Measurements from ENCODE around the gene PXN.
"Not testable (repeated sequence)": the region's sequence is repeated elsewhere in the genome, so short reads cannot be mapped to it uniquely, and the experiment has no call there.

The PXN gene

DNA sequence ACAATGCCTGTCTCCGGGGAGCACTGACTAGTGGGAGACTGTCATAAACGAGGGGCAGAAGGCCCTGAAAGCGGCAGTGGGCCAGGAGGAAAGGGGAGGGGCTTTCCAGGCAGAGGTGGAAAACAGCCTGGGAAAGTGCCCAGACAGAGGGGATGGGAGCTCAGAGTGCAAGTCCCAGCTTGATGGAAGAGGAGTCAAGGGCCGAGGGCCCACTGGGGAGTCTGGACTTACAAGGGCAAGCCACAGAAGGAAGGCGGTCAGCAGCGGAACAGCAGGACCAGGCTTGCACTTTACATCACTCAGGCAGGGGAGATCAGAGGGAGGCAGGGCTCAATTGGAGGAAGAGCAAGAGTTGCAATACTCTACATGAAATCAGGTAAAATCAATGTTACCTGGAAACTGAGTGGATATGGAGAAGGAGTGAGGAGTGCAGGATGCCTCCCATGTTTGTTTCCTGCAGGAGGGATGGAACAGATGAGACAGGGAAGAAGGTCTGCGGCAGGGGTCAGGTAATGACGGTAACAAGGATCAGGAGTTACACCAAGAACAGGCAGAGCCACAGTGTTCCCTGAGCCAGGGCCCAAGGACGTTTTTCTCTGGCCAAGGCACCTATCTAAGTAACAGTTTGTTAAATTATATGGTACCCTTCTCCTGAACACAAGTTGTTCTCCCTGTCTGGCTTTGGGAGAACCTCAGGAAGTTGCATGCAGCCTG lies 23.8 kb downstream of the PXN start:
- no peak for DNase-seq (ENCODE audit: low spot score)

DNA sequence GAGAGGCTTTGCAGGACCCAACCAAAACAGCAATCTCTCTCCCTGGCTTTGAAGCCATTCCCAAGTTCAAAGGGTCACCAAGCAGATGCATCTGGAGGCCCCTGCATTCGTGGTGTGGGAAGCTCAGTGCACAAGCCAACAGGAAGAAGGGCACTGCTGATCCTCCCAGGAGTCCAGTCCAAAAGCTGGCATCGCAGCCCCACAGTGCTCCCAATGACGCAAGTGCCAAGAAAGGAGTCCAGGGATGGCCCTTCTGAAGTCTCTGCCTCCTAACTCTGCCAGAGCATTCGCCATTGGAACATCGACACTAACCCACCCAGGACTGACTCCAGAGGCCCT lies 25.1 kb downstream of the PXN start:
- DNase-seq (ENCODE audit: low spot score), result no peak

DNA sequence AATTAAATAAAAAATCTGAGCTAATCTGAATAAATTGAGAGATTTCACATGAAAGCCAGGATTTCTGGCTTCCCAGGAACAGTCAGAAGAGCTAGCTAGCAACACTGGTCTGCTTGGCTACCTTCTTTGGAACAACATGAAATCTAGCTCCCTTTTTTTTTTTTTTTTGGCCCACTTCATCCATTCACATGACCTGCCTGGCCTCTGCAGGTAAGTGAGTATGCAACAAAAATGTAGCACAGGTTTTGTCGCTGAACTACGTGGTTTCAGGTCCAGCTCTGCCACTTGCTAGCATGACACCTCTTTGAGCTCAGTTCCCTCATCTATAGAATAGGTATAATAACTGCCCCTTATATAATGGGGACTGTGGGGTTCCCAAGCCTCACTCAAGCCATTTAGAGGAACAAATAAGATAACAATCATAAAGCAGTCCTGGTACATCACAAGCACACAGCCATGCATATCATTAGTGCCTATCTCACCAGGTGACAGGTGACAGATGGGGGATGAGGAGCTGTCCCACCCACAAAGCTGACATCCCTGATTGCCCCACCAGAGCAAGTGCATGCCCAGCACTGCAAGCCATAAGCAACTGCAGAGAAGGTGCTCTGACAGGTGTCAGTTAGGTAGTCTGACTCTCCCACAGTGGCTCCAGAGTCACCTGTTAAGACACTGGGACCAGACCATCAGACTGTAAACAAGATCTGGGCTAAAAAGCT lies 25.6 kb downstream of the PXN start:
- no peak for DNase-seq (ENCODE audit: low spot score)

DNA sequence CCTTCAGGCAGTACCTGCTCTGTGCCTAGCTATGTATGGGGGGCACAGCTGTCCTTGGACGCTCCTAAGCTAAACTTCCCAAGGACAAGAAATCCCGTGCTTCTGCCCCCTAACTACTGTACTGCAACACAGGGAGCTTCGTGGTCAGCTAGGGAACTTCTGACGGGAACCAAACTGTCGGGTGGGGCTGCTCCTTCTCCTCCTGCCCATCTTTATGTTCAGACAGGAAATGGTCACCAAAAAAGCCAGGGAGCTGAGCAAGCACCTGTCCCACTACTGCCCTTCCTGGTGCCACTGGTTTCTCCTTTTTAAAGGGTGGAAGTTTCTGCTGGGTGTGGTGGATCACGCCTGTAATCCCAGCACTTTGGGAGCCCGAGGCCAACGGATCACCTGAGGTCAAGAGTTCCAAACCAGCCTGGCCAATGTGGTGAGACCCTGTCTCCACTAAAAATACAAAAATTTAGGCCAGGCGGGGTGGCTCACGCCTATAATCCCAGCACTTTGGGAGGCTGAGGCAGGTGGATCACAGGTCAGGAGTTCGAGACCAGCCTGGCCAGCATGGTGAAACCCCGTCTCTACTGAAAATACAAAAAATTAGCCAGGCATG lies 26.6 kb downstream of the PXN start:
- DNase-seq (ENCODE audit: low spot score), result no peak

DNA sequence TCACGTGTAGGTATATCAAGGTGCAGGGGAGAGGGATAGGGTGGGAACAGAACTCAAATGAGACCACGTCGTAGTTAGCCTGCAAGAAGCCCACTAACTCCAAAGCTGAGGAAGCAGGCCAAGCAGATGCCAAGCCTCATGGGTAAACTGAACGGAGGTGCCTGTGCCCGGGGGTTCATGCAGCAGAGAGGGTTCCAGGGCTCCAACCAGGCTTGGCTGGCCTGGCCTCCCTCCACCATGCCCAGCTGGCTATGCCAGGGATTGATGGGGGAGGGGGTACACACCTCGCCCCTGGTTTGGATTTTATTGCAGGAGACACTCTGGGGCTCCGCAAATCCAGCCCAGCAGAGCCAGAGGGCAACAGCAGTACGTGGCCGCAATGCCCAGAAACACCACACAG lies 27.3 kb downstream of the PXN start:
- no peak for DNase-seq (ENCODE audit: low spot score)

DNA sequence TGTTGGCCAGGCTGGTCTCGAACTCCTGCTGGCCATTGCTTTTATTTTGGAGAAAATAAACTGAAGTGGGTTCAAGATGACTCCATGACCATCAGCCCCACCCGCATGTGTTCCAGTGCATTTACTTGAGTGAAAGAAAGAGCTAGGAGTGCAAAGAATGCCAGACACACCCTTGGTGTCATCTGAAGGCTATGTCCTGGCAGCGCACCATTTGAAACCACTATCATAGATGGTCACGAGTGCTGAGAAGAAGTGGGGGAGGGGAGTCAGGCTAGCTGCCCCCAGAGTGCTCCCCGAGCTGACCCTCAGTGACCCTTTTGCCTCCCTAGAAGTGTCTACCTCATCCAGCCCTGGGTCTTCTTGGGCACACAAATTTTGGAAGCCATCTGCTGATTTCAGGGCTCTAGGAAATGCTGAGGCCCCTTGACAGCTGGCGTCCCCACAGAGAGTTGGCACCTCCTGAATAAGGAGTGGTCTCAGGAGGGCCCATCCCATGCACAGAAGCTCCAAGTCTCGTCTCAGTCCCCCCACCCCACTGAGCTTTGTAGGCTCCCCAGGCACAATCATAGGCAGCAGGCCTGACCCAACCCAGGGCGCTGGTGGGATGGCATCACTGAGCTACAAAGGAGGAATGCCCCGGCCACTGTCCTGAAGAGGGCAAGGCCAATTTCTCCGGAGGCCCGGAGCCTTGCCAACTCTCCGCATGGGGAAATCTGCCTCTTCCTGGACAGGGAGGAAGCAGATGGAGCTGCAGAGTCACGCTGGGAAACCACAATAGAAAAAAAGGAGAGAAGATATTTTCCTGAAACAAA lies 28.0 kb downstream of the PXN start:
- DNase-seq (ENCODE audit: low spot score), result no peak

DNA sequence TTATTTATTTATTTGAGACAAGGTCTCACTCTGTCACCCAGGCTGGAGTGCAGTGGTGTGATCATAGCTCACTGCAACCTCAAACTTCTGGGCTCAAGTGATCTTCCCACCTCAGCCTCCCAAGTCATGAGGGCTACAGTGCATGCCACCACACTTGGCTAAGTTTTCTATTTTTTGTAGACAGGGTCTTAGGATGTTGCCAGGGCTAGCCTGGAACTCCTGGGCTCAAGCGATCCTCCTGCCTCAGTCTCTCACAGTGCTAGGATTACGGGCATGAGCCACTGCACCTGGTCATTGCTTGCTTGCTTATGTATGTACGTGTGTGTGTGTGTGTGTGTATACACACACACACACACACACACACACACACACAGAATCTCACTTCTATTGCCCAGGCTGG lies 28.7 kb downstream of the PXN start:
- DNase-seq (ENCODE audit: low spot score), result not testable (repeated sequence)

DNA sequence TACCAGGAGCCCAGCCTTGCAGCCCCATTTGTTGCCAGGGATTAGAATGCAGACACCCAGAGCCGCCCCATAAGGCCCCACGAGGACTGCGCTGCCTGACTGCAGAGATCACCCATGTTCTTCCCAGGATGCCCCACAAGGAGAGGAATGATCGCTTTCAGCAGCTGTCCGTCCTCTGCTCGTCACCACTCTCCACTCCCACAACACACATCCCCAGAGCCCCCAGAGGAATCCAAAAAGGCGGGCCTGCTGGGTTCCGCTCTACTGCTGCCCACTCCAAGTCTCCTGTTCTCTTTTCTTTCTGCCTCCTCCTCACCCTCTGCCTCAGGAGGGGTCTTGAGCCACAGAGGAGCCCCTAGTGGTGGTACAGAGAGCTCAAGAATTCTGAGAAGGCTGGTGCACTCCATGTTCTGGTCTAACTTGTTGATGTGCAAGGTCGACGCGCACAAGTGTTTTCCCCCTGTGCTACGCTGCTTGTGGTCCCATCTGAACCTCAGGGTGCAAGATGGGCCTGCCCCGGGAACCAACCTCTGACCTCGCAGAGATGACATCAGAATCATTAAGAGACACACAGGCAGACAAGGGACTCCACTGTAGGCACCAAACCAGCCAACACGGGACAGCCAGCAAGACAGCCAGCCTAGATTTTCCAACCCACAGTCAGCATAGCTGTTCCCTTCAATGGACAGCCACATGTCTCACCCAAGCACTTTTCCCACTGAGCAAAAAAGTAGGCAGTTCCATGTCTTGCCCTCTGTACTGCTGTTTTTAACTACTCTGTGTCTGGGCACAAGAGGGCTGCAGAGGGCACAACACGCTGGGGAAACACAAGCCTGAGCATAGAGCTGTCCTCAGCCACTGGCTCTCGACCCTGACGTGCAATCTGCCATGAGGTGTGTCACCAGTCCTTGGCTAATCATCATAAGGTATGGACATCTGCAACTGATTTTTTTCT lies 29.9 kb downstream of the PXN start:
- DNase-seq (ENCODE audit: low spot score), result no peak

DNA sequence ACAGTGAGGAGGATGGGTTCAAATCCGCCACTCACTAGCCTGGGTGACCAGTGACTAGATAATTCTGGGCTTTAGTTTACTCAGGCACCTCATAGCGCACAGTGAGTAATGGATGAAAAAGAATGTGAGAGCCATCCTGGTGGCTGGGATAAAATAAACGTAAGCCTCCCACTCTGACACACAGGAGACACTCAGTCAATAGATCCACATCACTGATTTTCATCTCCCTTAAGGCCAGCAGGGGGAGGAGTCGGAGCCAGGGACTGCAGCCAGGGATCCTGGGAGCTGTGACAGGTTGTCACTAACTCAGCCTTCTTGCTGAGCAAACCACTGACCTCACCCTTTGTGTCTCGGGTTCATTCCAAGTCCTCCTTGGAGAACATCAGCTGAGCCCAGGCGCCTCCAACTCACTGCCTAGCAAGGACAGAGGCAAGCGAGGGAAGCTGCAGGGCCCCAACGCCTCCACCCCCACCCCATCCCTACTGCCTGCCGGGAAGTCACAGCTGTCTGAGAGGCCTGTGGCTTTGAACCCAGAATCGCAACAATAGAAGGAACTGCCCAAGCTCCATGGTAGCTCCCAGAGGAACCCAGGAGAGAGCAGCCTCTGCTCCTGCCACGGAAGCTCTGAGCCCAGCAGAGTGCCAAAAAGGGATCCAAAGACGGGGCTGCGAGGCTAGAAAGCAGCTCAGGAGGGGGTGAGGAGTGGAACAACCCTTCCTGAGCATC lies 30.7 kb downstream of the PXN start:
- peak; percentile 73 for DNase-seq (ENCODE audit: low spot score)

DNA sequence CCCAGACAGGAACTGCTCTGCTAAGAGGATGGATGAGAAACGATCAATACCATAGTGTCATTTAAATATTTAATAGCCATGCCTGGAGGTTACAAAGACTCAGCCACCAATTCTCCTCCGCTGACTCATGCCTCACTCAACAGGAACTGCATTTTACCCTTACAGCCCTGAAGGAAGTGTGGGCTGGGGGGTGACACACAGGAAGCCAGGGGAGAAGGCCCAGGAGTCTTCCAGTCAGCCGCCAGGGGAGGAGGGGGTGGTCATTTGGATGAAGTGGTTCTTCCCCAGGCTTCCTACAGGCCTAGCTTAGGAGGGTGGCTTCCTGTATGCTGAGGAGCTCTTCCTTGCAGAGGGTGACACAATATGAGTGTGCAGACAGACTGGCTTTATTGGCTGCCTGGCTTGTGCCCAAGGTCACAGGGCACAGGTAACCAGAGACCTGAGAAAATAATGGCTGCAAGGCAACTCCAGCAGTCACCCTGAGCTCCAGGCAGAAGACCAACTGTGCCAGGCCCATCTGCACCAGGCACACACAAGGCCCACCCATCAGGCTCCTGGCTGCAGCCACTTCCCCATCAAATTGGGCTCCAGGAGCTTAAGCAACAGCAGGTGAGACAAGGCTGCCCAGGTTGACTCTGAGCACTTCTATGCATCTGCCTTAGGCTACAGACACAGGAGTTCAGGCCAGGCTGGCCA lies 34.1 kb downstream of the PXN start:
- DNase-seq (ENCODE audit: low spot score), result no peak

DNA sequence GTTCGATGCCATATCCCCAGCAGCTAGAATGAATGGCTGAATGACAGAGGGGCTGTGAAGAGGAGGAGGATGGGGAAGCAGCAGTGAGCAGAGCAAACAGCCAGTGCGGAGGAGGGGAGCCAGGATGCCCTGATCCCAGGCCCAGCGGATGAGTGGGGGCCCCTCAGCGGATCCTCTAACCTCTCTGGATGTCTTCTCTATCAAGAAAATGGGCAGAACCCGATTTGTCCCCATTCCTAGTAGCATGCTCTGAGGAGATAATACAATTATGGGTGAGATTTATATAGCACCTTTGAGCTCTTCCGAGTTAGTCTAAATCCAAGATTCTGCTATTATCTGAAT lies 34.6 kb downstream of the PXN start:
- DNase-seq (ENCODE audit: low spot score), result no peak

DNA sequence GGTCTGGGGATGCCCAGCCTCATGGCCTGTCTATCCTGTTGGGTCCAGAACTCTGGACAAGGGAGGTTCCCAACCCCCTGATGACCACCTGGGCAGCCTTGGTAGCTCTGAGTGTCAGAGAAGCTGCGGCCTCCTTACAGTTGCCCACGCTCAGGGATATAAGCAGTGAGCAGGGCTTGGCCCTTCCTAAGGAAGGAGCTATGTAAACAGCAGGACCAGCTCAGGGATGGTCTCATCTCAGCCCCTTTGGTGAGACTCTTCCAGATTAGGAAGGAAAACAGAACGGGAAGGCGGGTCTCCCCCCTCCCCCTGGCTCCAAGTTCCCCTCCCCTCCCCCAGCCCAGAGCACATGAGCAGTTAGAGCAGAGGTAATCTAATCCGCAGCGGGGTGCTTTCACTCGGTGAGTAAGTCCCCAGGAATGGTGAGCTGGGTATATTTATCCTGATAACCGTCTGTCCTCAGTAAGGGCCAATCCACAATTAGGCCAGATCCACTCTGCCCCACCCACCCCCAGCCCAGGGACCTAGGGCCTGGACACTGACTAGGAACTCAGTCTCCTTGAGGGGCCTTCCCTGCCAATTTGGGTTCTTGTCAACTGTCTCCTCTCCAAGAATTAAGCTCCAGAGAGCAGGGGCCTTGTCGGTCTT lies 35.1 kb downstream of the PXN start:
- no peak for DNase-seq (ENCODE audit: low spot score)

DNA sequence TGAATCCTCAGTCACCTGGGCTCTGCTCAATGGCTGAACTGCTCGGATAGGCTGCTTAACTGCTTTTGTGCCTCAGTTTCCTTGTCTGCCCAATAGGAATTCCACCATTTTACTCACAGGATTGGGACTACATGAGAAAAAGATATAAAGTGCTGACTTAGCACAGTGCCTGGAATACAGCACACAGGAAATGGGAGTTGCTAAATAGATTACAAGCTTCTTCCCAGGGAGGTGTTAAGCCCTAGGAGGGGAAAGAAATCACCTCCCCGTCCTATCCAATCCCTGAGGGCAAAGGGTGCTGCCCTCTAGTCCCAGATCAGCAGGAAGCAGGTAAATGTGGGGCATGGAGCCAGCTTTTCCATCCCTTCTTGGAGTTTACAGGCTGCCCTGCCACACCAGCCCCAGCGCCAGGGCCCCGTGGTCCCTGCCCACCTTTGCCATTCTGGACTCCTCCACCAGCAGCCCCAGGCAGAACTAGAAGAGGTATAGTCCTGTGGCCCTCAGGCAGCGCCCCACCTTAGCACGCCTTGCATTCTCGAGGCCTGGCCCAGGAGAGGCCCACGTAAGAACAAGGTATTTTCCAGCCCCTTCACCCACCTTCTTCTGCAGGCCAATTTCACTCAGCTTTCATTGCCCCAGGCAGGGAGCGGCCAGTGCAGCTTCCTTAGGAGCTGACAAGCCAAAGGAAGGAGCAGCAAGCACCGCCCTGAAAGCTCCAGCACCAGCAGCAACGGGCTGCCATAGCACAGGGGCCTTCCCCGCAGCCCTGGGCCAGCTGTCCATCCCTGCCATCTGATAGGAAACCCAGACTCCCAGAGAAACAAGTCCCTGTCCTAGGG lies 35.8 kb downstream of the PXN start:
- no peak for DNase-seq (ENCODE audit: low spot score)

DNA sequence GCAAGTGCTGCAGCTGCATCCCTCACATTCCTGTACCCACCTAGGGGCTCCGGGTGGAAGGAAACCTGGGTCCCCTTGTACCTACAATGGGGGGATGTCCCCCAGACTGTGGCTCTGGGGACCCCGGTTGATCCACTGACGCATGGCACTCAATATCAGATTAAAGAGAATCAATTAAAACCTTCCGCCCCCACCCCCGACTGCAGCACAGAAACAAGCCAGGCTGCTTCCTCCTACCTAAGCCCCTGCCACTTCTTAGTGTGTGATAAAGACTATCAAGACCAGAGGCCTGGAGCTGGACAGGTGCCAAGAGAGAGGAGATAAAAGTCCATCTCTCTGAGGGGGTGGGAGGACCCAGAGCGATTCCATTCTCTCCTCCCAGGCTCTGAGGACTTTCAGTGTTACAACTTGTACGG lies 36.5 kb downstream of the PXN start:
- DNase-seq (ENCODE audit: low spot score), result no peak

DNA sequence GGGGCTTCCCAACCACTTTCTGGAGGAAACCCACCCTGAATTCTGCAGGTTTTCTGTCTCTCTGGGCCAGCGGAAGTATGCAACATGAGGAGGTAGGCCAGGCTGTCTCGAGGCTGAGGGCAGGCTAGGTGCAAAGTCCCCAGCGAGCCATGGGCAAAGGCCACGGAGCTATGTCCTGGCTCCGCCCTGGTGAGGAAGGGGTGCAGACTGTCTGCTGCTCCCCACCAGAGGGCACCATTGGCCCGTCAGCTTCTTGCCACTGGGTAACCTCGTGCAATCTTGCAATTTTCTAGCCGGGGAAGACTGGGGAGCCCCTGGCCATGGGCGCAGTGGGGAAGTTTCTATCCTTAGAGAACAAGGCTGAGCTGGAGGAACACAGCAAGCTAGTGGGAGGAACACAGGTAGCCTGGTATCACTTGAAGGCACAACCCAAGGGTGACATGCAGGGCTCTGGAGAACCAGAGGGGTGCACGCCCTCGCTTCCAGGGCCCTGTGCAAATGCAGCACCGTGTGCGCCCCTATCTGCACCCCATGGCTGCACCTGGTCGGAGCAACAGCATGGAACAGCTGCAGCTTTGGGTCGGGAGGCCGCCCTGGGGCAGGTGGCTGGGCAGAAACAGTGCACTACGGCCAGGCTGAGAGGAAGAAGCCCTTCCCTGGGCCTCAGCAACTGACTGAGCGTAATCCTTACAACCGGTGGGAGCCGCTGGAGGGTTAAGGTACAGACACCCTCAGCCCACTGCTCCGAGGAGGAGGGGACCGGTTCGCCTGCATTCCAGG lies 37.0 kb downstream of the PXN start:
- peak; percentile 89 for DNase-seq (ENCODE audit: low spot score)

DNA sequence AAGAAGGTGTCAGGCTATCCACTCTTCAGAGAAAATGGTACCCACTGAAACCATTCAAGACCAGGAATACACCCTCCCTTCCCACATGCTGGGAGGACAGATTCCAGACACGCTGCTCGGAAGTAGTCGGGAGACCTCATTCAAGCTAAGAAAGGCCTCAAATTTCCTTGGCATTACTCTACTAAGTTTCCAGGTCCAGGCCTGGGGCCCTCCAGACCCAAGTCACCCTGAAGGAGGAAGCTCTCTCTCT lies 37.6 kb downstream of the PXN start:
- DNase-seq (ENCODE audit: low spot score), result no peak

DNA sequence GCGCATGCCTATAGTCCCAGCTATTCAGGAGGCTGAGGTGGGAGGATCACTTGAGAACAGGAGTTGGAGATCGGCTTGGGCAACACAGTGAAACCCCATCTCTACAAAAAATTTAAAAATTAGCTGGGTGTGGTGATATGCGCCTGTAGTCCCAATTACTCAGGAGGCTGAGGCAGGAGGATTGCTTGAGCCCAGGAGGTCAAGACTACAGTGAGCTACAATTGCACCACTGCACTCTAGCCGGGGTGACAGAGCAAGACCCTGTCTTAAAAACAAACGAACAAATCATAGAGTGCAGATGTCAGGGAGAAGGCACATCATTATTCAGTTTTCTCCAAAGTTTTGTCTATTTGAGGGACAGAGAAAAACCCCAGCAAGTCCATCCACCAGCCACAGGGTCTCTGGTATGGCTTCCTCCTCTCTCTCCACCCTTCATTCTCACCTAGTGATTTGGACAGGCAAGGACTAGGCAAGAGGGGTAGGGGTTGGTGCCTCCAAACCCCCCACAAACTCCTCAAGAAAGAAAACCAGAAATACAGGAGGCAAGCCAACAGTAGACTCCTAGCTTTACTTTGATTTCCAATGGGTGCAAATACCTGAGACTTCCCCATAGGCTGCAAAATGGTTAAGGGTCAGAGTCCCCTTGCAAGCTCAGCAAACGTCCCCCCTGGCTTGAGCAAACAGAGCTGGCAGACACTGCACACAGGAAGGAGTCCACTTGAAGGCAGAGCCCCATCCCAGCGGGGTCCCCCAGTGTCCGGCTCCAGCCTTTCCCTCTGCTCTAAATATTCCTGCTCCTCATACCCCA lies 38.1 kb downstream of the PXN start:
- peak; percentile 79 for DNase-seq (ENCODE audit: low spot score)

Data from HuH-7.5 (cell line).